Nephron (organoid): ENCODE measurements around the gene DIAPH3.

Experiments used
- H3K27ac Mint-ChIP-seq, 3 experiments: 2 replicates each; pipeline ENCODE4 v1.8.0; 2020; ENCODE audit warnings: mixed read lengths in 3 of 3, mild to moderate bottlenecking in 2 of 3, moderate library complexity in 1 of 3
- H3K27me3 Mint-ChIP-seq: 2 replicates; pipeline ENCODE4 v1.8.0; 2021; ENCODE audit warnings: low read depth, mild to moderate bottlenecking, moderate library complexity, mixed read lengths
- H3K36me3 Mint-ChIP-seq: 2 replicates; pipeline ENCODE4 v1.8.0; 2020; ENCODE audit warnings: low read depth, mixed read lengths
- H3K4me1 Mint-ChIP-seq: 2 replicates; pipeline ENCODE4 v1.8.0; 2020; ENCODE audit warnings: mixed read lengths
- H3K4me3 Mint-ChIP-seq, 3 experiments: 2 replicates each; pipeline ENCODE4 v1.8.0; 2020; ENCODE audit warnings: mild to moderate bottlenecking in 3 of 3, mixed read lengths in 3 of 3, moderate library complexity in 2 of 3
- H3K9me3 Mint-ChIP-seq: 2 replicates; pipeline ENCODE4 v1.8.0; 2020; ENCODE audit warnings: mixed read lengths
- CTCF ChIP-seq, 3 experiments: fragments of 200-600 bp; sonication (generic); IDR thresholded peaks; one replicate each; pipeline ENCODE4 v1.5.0; 2021; ENCODE audit warnings: antibody characterized with exemption in 3 of 3; ENCODE audit not compliant: unreplicated experiment in 3 of 3

Gene DIAPH3

GRCh38 chr13:60114499-60115028 lies 49.2 kb downstream of the DIAPH3 start:
- H3K27me3 Mint-ChIP-seq, result no peaks in the 10 kb centered on the region
- no peak for TF ChIP-seq CTCF (IDR thresholded peaks at IDR 0.05; ENCODE audit: unreplicated experiment in 3 of 3)
- no peaks in the 10 kb centered on the region for H3K4me1 Mint-ChIP-seq
- H3K36me3 Mint-ChIP-seq, result peaks cover 31% of the 10 kb centered on the region
- no peak overlapping the region for H3K4me3 Mint-ChIP-seq
- no peak overlapping the region for H3K27ac Mint-ChIP-seq
- H3K9me3 Mint-ChIP-seq, result peaks cover 16% of the 10 kb centered on the region

GRCh38 chr13:60112771-60113170 lies 51.0 kb downstream of the DIAPH3 start:
- peaks cover 33% of the 10 kb centered on the region for H3K36me3 Mint-ChIP-seq
- H3K4me1 Mint-ChIP-seq, result no peaks in the 10 kb centered on the region
- no peaks in the 10 kb centered on the region for H3K27me3 Mint-ChIP-seq
- peaks cover 16% of the 10 kb centered on the region for H3K9me3 Mint-ChIP-seq
- no peak for TF ChIP-seq CTCF (IDR thresholded peaks at IDR 0.05; ENCODE audit: unreplicated experiment in 3 of 3)
- H3K27ac Mint-ChIP-seq, result no peak overlapping the region
- no peak overlapping the region for H3K4me3 Mint-ChIP-seq

GRCh38 chr13:60111691-60112090 lies 52.0 kb downstream of the DIAPH3 start:
- Mint-ChIP-seq H3K27me3 (no peaks in the 10 kb centered on the region), H3K4me1 (no peaks in the 10 kb centered on the region), H3K36me3 (peaks cover 33% of the 10 kb centered on the region), H3K27ac (no peak overlapping the region), H3K9me3 (peaks cover 16% of the 10 kb centered on the region), H3K4me3 (no peak overlapping the region)
- TF ChIP-seq CTCF (IDR thresholded peaks at IDR 0.05; ENCODE audit: unreplicated experiment in 3 of 3), result no peak

- Mint-ChIP-seq H3K9me3 (peaks cover 10% of the 10 kb centered on the region), H3K27me3 (no peaks in the 10 kb centered on the region), H3K4me1 (no peaks in the 10 kb centered on the region), H3K36me3 (peaks cover 22% of the 10 kb centered on the region), H3K4me3 (no peak overlapping the region), H3K27ac (no peak overlapping the region)
- no peak for TF ChIP-seq CTCF (IDR thresholded peaks at IDR 0.05; ENCODE audit: unreplicated experiment in 3 of 3)
These were observed 54.4 kb downstream of the DIAPH3 start for GRCh38 chr13:60109285-60109684.

- Mint-ChIP-seq H3K27ac (no peak overlapping the region), H3K4me1 (no peaks in the 10 kb centered on the region), H3K27me3 (no peaks in the 10 kb centered on the region), H3K4me3 (no peak overlapping the region), H3K36me3 (peaks cover 17% of the 10 kb centered on the region), H3K9me3 (peaks cover 4% of the 10 kb centered on the region)
- TF ChIP-seq CTCF (IDR thresholded peaks at IDR 0.05; ENCODE audit: unreplicated experiment in 3 of 3), result no peak
These were observed 55.1 kb downstream of the DIAPH3 start for GRCh38 chr13:60108589-60108988.

GRCh38 chr13:60099631-60100420 lies 63.9 kb downstream of the DIAPH3 start:
- Mint-ChIP-seq H3K27ac (no peak overlapping the region), H3K27me3 (no peaks in the 10 kb centered on the region), H3K4me3 (no peak overlapping the region), H3K36me3 (no peaks in the 10 kb centered on the region), H3K4me1 (no peaks in the 10 kb centered on the region), H3K9me3 (no peaks in the 10 kb centered on the region)
- TF ChIP-seq CTCF (IDR thresholded peaks at IDR 0.05; ENCODE audit: unreplicated experiment in 3 of 3), result no peak
